Measurements from ENCODE around the gene VEGFB.
A peak's percentile ranks its signal among the peaks of the same experiment; 100 is the strongest.
"Not testable (repeated sequence)": the region's sequence is repeated elsewhere in the genome, so short reads cannot be mapped to it uniquely, and the experiment has no call there.

Gene VEGFB

DNA sequence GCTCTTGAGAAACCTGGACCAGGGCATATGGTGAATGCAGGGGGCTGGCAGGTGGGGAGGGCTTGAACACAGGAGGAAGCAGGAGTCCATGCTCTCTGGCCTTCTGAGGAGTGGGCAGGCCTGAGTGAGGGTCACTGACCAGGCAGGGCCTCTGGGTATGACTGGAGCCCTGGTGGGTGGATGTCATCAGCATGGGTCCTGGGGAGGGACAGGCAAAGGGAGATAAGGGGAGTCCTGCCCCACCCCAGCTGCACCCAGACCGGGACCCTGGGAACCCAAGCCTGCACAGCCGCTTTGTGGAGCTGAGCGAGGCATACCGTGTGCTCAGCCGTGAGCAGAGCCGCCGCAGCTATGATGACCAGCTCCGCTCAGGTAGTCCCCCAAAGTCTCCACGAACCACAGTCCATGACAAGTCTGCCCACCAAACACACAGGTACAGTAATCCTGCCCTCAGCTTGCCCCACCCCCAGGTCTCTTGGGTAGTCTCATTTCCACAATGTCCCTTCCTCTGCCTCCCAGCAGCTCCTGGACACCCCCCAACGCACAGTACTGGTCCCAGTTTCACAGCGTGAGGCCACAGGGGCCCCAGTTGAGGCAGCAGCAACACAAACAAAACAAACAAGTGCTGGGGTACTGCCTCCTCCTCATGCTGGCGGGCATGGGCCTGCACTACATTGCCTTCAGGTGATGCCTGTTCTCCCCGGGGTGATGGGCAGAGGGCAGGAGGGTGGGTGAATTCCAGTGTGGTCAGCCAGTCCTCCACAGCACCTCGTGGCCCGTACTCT is 2.0 kb upstream of the VEGFB start:
- DNase-seq: no peak

DNA sequence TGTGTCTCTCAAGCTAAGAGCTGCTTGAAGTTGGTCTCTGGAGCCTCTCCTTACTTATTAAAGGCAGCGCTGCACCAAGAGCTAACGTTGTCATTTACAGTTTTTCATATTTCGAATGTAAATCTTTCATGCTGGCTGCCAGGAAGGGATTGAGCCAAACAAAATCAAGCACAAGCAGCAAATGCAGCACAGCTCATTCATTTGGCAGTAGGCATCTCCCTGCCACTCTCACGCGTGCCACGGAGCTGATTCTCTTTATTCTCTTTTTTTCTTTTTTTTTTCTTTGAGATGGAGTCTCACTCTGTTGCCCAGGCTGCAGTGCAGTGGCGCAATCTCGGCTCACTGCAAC is 1.4 kb upstream of the VEGFB start:
- no peak for DNase-seq

DNA sequence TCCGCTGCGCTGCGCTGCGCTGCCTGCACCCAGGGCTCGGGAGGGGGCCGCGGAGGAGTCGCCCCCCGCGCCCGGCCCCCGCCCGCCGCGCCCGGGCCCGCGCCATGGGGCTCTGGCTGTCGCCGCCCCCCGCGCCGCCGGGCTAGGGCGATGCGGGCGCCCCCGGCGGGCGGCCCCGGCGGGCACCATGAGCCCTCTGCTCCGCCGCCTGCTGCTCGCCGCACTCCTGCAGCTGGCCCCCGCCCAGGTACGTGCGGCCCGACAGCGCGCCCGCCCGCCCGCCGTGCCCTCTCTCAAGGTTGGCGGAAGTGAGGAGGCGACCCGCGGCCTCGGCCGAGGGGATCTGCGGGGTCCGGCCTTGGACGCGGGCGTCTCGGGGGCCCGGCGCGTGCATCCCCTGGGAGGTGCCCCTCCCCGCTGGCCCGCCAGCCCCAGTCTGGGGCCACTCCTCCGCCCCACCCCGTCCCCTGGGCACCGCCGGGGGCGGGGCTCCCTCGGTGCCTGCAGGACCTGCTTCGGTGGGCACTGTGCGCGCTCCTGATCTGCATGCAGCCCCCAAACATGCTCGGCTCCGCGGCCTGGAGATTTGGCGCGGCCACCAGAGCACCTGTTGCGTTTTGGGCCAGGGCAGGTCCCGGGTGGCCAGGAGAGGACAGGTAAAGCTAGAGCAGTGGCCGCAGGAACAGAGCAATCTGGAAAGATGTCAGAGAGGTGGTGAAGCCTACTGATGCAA is 429 bp downstream of the VEGFB start:
- DNase-seq: peak; percentile 57

DNA sequence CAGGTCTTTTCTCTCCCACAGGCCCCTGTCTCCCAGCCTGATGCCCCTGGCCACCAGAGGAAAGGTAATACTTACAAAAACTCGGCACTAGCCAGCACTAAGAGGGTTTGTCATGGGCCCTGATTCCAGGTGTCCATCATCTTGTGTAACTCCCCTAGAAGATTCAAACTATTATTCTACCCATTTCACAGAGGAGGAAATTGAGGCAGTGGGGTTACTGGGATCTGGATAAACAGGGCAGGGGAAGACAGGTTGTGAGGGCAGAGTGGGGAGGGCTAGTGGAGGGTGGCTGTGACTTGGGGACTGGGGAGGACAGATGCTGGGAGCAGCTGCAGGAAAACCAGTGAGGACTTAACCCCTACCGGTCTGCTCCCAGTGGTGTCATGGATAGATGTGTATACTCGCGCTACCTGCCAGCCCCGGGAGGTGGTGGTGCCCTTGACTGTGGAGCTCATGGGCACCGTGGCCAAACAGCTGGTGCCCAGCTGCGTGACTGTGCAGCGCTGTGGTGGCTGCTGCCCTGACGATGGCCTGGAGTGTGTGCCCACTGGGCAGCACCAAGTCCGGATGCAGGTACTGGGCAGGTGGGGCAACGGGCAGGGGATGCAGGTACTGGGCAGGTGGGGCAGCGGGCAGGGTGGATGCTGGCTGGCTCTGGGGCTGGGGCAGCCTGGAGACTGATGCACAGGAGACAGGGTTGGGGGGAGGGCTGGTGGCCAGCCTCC is 1.2 kb downstream of the VEGFB start:
- no peak for DNase-seq

DNA sequence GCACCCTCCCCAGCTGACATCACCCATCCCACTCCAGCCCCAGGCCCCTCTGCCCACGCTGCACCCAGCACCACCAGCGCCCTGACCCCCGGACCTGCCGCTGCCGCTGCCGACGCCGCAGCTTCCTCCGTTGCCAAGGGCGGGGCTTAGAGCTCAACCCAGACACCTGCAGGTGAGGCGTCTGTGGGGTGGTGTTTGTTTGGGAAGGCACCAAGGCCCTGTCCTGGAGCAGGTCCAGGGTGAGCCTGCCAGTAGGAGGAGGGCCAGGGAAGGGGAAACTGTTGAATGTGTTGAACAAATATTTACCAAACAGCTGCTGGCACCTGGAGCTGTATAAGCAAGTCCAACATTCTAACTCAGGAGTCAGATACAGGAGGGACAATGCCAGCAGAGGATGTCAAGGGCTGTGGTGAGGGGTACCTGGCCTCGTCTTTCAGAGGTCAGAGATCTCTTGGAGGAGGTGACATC is 3.1 kb downstream of the VEGFB start:
- DNase-seq: peak; percentile 94

DNA sequence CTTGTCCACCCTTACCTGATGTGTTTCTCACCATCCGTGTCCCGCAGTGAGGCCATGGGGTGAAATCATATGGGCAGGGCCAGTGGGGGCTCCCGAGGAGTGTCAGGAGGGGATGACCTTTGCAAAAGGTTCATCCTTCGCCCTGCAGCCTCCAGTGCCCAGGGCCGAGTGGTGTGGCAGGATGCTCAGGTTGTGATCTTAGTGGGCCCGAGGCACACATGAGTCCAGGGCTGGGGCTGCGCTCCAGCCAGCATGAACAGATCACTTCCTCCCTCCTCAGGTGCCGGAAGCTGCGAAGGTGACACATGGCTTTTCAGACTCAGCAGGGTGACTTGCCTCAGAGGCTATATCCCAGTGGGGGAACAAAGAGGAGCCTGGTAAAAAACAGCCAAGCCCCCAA is 3.7 kb downstream of the VEGFB start:
- no peak for DNase-seq

DNA sequence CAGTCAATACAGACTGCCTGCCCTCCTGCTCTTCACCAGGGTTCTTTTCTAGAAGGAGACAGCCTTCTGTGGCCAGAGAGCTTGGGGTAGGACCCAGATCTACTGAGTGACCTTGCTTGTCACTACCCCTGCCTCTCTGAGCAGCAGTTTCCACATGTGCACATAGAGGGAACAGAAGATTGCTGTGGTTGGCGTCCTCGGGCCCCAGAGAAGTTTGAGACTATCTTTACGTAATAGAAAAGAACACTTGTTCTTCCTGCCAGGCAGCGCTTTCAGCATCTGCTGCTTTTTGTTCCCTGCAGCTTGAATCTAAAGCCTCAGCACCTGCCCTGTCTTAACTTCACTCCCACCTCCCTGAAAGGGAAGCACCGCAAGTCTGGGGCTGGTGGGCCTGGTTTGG is 4.6 kb downstream of the VEGFB start:
- DNase-seq: no peak

DNA sequence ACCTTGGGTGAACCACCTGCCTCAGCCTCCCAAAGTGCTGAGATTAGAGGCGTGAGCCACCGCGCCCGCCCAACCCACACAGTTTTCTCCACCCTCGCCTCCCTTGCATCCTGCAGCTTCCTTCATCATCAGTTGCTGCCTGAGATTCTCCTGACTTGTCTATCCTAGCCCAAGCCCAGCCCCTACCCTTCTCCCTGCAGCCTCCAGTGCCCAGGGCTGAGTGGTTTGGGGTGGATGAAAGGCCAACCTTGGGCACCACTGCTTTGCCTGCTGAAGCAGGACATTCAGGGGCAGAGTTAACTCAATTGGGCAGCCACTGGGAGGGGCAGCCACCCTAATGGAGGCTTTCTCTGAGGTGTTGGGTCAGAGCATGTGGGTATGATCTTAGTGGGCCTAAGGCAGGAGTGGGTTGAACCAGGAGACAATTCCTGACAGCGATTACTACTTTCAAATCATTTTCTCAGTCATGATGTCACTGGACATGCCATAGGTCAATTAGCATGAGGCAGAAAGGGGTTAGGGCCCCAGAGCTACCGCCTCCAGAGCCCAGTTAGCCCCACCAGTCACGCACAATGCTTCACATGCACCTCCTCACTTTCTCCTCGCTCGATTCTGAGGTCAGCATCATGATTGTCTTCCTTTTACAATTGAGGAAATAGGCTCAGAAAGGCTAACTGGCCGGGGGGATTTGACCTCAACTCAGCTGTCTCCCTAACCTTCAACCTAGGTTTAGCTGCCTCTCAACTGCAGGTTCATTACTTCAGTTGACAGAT is 5.5 kb downstream of the VEGFB start:
- DNase-seq: no peak

DNA sequence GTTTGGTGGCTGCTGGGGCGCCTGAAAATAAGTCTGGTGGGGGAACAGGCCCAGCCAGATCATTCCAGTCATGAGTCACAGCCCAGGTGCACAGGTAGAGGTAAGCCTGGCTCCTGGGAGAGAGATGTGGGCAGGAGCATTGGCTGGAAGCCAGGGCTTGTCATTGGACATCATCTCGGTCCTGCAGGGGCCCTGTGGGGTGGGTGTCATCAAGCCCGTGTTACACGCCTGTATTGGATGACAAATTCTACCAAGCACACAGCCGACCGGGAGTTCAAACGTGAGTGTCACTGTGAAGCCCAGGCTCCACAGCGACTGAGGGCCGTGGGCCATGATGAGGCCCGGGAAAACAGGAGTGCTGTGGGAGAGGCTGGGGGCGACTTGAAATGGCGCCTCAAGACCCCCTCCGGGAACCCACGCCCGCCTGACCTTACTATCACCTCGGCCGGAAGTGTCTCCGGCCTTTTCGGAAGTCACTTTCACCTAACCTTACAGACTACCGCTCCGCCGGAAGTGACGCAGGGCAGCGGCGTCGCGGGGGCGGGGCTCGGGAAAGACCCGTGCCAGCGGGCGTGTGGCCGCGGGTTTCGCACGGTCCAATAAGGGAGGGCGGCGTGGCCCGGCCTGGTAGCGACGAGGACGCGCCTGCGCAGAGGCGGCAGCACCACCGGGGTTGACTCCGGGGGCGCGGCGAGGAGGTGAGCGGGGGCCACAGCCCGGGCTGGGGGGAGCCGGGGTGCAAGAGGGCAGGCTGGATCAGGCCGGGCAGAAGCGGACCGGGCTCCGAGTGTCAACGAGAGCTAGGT is 6.3 kb downstream of the VEGFB start, which contains the start of gene FKBP2:
TSS of gene FKBP2 (plus strand) at position 661 of the 806 bp plus-strand sequence. CDS start 1,293 bp downstream, outside the sequence.
- DNase-seq: peak; percentile 99

DNA sequence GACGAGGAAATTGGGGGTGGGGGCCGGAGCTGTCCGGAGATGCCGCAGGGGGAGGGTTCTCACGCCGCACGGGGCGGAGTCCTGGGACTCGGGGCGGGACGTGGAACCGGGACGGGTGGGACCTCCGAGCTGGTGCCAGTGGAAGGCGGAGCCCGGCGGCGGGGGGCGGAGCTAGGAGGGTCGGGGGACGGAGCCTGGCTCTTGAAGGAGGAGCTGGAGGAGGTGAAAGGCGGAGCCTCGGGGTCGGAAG is 6.8 kb downstream of the VEGFB start:
- DNase-seq: peak; percentile 99

DNA sequence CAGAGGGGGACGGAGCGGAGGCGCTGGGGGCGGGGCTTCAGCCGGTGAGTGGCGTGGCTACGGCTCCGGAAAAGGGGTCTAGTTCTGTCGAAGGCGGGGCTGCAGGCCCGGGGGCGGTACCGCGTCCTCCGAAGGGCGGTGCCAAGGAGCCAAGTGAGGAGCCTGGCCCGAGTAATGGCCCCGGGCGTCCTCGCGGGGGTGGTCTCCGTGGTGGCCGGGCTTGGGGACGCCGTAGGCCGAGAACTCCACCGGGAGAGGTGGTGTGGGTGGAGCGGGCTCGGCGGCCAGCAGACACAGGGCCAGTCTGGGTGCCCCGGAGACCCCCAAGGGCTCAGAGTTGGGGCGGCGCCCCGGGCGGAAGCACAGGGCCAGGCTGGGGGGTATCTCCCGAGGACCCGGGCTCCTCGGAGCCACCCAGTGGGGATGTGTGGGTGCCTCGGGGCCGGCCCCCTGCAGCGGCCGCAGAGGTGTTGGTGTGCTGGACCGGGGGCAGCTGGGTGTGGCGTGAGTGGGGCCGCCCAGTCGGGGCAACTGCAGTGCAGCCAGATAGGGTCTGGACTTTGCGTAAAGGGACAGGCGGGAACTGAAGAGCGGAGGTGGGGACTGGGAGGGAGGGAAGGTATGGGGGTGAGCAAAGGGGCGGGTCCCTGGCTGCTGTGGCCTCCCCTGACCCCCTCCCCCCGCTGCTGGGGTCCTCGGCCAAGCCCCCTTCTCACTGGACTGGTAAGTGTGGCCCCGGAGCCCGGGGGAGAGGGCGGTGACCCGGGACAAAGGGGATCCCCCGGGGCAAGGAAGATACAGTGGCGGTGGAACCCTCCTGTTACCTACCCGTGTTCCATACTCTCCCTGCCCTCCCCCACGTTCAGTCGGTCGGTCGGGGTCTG is 7.3 kb downstream of the VEGFB start:
- no peak for DNase-seq

DNA sequence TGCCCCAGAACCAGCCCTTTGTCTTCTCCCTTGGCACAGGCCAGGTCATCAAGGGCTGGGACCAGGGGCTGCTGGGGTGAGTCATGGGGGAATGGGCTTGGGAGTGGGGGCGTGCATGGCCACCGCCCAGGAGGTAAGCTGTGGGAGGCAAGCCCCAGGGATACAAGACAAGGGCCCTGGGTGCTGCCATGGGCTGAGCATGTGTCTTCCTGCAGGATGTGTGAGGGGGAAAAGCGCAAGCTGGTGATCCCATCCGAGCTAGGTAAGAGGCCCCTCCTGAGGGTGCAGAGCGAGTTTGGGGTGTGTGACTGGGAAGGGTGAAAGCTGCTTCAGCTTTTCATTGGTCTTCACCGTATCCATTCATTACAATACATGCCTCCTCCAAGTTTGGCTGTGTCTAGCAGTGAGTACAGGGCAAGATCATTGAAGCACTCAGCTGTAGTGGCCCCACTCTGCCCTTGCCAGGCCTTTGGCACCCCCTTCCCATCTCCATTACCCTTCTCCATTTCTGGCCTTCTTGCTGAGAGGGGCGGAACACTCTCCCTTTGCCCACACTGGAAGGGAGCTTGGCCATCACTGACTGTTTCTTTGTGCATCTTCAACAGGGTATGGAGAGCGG is 9.0 kb downstream of the VEGFB start:
- DNase-seq: no peak

DNA sequence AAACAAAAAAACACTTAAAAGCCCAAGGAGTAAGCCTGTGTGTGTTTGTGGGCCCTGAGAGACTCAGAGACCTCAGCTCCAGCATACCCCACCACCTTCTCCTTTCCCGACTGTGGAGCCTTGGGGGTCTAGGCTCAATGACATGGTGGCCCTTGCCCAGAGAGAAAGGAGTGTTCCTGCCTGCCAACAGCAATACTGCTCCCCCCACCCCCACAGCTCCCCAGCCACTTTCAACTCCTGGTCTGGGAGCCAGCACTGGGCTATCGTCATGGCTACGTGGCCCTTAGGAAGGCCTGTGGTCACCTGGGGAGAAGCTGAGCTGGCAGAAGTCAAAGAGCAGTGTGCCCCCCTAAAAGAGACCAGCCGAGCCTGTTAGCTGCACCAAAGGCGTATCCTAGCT is 9.7 kb downstream of the VEGFB start:
- DNase-seq: no peak

DNA sequence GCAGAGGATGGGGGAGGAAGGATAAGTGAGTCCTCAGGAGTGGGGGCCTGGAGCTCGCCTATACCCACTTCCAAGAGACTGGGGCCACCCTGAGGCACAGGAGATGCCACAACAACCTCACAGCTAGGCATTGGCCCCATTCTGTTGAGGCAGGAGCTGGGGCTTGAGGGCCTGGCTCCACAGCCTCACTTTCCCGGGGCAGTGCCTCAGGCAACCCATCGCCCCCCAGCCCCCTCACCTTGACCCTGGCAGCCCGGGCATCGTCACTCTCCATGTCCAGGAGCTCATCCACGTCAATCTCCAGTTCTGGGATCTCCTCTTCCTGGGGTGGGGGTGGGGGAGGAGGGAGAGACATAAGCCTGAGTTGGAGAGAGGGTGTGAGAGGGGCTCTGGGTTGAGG is 10.6 kb downstream of the VEGFB start:
- no peak for DNase-seq

DNA sequence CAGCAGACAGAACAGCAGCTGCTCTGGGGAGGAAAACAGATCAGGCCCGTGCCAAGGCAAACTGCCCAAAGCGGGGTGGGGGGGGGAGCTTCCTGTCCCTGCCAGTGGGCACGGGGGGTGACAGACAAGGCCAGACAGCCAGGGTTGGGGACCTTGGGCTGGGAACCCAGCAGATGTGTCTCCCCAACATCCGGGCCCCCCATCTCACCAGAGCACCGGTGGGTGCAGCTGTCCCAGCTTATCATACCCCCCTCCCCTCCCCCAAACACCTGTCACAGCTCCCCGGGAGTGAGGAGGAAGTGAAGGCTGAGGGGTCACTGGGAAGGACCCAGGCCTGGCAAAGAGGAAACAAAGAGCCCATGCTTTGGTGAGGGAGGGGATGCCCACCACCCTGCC is 11.0 kb downstream of the VEGFB start:
- DNase-seq: peak; percentile 56

DNA sequence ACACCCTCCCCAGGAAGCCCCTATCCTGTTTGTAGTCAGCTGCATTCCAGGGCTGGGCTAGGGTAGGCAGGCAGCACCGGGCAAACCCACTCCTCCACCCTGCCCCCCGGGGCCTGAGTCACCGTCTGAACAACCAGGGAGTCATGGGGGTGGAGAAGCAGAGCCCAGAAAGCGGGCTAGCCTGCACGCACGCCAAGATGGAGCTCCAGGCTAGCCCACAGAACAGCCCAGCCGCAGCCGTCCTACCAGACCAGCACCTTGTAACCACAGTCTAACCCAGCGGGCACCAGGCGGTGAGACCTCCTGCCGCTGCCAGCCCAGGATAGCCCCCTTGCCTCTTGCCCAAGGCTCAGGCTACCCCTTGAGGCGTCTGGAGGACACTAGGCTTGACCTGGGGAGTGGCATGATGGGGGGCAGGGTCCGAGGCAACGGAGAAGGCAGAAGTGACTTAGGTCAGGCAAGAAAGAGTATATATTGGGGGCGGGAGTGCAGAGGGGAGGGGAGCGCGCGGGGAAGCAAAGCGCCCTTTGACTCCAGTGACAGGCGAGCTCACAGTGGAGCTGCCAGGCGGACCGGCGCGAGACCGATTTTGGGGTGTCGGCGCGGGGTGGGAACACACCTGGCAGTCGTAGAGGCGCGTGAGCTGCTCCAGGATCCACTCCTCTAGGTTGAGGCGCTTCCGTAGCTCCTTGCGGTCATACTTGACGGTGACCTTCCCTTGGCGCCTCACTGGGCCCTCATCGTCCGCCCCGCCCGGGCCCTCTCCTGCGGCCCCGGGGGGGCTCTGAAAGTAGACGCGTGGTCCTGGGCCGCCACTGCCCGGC is 11.6 kb downstream of the VEGFB start:
- DNase-seq: peak; percentile 59

DNA sequence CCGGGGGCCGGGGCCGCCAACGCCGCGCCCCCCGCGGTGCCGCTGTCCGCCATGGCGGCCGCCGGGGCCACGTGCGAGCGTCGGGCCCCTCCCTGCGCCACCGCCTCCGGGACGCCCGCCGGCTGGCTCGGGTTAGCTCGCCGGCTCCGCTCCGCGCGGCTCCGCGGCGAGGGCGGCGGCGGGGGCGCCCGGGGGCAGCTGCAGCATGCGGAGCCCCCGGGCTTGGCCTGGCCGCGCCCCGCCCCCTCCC is 12.2 kb downstream of the VEGFB start:
- not testable (repeated sequence) for DNase-seq

DNA sequence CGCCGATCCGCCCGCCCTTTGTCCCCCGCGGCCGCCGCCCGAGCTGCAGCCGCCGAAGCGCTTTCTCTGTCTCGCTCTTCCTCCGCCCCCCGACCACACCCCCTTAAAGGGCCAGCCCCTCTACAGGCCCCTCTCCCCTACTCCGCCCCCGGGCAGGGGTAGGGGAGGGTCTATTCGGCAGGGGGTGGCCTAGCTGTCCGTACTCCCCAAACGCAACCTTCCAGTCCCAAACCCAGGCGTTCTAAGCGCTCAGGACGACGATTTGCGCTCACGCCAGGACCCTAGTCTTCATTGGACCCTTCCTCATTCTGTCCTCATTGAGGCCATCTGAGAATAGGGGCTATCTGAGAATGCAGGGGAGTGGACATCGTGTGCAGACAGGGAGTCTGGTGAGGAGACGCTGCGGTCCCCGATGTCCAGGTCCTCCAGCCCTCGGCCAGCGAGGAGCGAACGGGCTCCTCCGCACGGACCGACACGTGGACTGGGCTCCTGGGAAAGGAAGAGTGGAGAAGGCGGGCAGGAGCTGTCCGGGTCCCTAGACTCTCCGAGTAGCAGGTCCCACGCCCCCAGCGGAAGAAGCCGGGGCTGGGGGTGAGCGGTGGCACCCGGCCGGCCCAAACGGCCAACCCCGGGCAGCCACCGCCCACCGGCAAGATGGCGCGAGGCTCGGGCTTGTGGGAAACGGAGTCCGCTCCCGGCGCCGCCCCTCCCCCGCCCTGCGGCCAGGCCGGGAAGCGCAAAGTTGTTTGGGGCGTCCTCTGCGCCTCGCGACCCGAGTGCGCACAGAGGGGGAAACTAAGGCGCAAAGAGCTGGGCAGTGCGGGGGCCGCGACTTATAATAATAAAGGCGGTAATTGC is 12.7 kb downstream of the VEGFB start, which contains the start of gene PPP1R14B:
TSS of gene PPP1R14B (minus strand) at position 73 of the 858 bp plus-strand sequence. CDS start 270 bp downstream, outside the sequence.
- DNase-seq: peak; percentile 85
